ELF-1 (cell line): Measurements from ENCODE around the gene LILRA6.
"Not testable (repeated sequence)": the region's sequence is repeated elsewhere in the genome, so short reads cannot be mapped to it uniquely, and the experiment has no call there.

ENCODE experiments used
- DNase-seq: peaks from one replicate; pipeline ENCODE4 v3.0.0-alpha.2; 2016; ENCODE audit warnings: low read depth, low spot score

The LILRA6 gene

GRCh38 chr19:54207983-54208783 is 34.4 kb downstream of the LILRA6 start:
- DNase-seq: peak; percentile 65

GRCh38 chr19:54207676-54207982 is 35.0 kb downstream of the LILRA6 start:
- no peak for DNase-seq

GRCh38 chr19:54207193-54207592 is 35.4 kb downstream of the LILRA6 start:
- not testable (repeated sequence) for DNase-seq

GRCh38 chr19:54206831-54207177 is 35.8 kb downstream of the LILRA6 start:
- no peak for DNase-seq

GRCh38 chr19:54206030-54206830 is 36.4 kb downstream of the LILRA6 start:
- no peak for DNase-seq

GRCh38 chr19:54204767-54205468 is 37.7 kb downstream of the LILRA6 start:
- no peak for DNase-seq

- no peak for DNase-seq
Observed at GRCh38 chr19:54203151-54203611, 39.4 kb downstream of the LILRA6 start.

GRCh38 chr19:54201980-54202379 is 40.6 kb downstream of the LILRA6 start:
- no peak for DNase-seq

GRCh38 chr19:54201172-54201701 is 41.4 kb downstream of the LILRA6 start:
- DNase-seq: no peak

GRCh38 chr19:54199401-54199800 is 43.2 kb downstream of the LILRA6 start:
- no peak for DNase-seq

- DNase-seq: no peak
Observed at GRCh38 chr19:54197121-54197520, 45.5 kb downstream of the LILRA6 start.

GRCh38 chr19:54196536-54196935 is 46.1 kb downstream of the LILRA6 start:
- no peak for DNase-seq

GRCh38 chr19:54194463-54194862 is 48.1 kb downstream of the LILRA6 start:
- not testable (repeated sequence) for DNase-seq

- no peak for DNase-seq
Observed at GRCh38 chr19:54193011-54193410, 49.6 kb downstream of the LILRA6 start.

- DNase-seq: no peak
Observed at GRCh38 chr19:54191811-54192453, 50.7 kb downstream of the LILRA6 start.

- peak; percentile 95 for DNase-seq
Observed at GRCh38 chr19:54191011-54191810, 51.4 kb downstream of the LILRA6 start, which contains the start of gene TSEN34. TSS of gene TSEN34 (plus strand) at chr19:54191308. CDS start at chr19:54191365, 57 bp downstream.

GRCh38 chr19:54190503-54191010 is 52.0 kb downstream of the LILRA6 start:
- peak; percentile 100 for DNase-seq

- DNase-seq: peak; percentile 100
Observed at GRCh38 chr19:54189735-54190502, 52.7 kb downstream of the LILRA6 start.

- no peak for DNase-seq
Observed at GRCh38 chr19:54189145-54189734, 53.4 kb downstream of the LILRA6 start, which contains the start of gene MBOAT7. TSS of gene MBOAT7 (minus strand) at chr19:54189580. CDS start at chr19:54188508, 1,072 bp downstream.
